Choroid plexus epithelial cell (primary cell): Measurements from ENCODE around the gene FBXO15.

Source experiments
- DNase-seq: peaks from one replicate; pipeline ENCODE4 v3.0.0-alpha.2; 2010; ENCODE audit warnings: low read depth
- H3K4me3 ChIP-seq: 2 replicates; pipeline ENCODE4 v1.5.1; 2011; ENCODE audit warnings: low read depth, mild to moderate bottlenecking, control low read depth, low read length, moderate library complexity
- CTCF ChIP-seq: conservative IDR thresholded peaks from 2 replicates; pipeline ENCODE4 v1.5.1; 2011; ENCODE audit warnings: low read depth, mild to moderate bottlenecking, control low read depth, inconsistent platforms, low read length, moderate library complexity

FBXO15 gene

GRCh38 chr18:74123200-74123599 lies 24.4 kb downstream of the FBXO15 start:
- no peak overlapping the region for H3K4me3 ChIP-seq
- DNase-seq, result no peak
- TF ChIP-seq CTCF, result no peak

GRCh38 chr18:74116633-74117554 lies 30.7 kb downstream of the FBXO15 start:
- DNase-seq, result peak; percentile 74
- TF ChIP-seq CTCF, result peak; percentile 82
- H3K4me3 ChIP-seq, result no peak overlapping the region

- peak; percentile 57 for DNase-seq
- TF ChIP-seq CTCF, result no peak
- no peak overlapping the region for H3K4me3 ChIP-seq
Observed at GRCh38 chr18:74115046-74115445, 32.6 kb downstream of the FBXO15 start.

GRCh38 chr18:74114116-74114515 lies 33.5 kb downstream of the FBXO15 start:
- no peak overlapping the region for H3K4me3 ChIP-seq
- TF ChIP-seq CTCF, result no peak
- peak; percentile 9 for DNase-seq

GRCh38 chr18:74113711-74114110 lies 33.9 kb downstream of the FBXO15 start:
- DNase-seq, result peak; percentile 13
- no peak for TF ChIP-seq CTCF

GRCh38 chr18:74110976-74111375 lies 36.7 kb downstream of the FBXO15 start:
- H3K4me3 ChIP-seq, result no peak overlapping the region
- no peak for TF ChIP-seq CTCF
- DNase-seq, result no peak

More at GRCh38 chr18:74113711-74114110, 33.9 kb downstream of the FBXO15 start:
- no peak overlapping the region for H3K4me3 ChIP-seq

GRCh38 chr18:74110149-74110548 lies 37.5 kb downstream of the FBXO15 start:
- no peak for DNase-seq
- H3K4me3 ChIP-seq, result no peak overlapping the region
- TF ChIP-seq CTCF, result no peak
